OCI-LY3 (cell line): ENCODE data around the gene EHBP1L1.

Experiments used
- CTCF ChIP-seq: fragments of 200-600, 300-600 bp; sonication (generic); IDR thresholded peaks from 2 replicates; pipeline ENCODE4 v1.5.1; 2014; ENCODE audit warnings: antibody characterized with exemption, low read length, low read depth
- EZH2phosphoT487 ChIP-seq: fragments of 200-600 bp; shearing (Covaris generic); IDR thresholded peaks from 2 replicates; pipeline ENCODE4 v1.6.1; 2018; ENCODE audit warnings: antibody characterized with exemption, mixed run types, low read depth

- TF ChIP-seq CTCF (no peak), EZH2phosphoT487 (no peak)
These were observed 45.6 kb downstream of the EHBP1L1 start for GRCh38 chr11:65621460-65621859.
